ENCODE results near the gene RC3H1. TPM values are rescaled to one million over a fixed set of nuclear protein-coding genes. Genes with fewer than 3 reads are reported as not detected.
A peak's percentile ranks its signal among the peaks of the same experiment; 100 is the strongest.
"Not testable (repeated sequence)": the region's sequence is repeated elsewhere in the genome, so short reads cannot be mapped to it uniquely, and the experiment has no call there.

The RC3H1 gene
- total RNA-seq (2014; rRNA removed; shearing (Covaris generic); ENCODE audit: low replicate concordance): 13.2 and 52.9 TPM in 2 replicates

GRCh38 chr1:174022080-174022975, at the start of gene RC3H1:
Gene RC3H1, minus strand, starts transcription at chr1:174022357. Its CDS starts 29,372 bp downstream, at chr1:173992985.
- H3K27me3 ChIP-seq (ENCODE audit: low read length): no peaks in the 10 kb centered on the region
- H3K4me3 ChIP-seq (ENCODE audit: low read length): peak within 1 kb of the TSS; percentile 86

GRCh38 chr1:174070614-174071013, 48.5 kb upstream of the RC3H1 start:
- DNase-seq: no peak
- H3K4me2 ChIP-seq (ENCODE audit: low read depth, low read length, poor library complexity, severe bottlenecking): no peak overlapping the region
- H4K20me1 ChIP-seq (ENCODE audit: insufficient read depth, low read depth, low read length): no peaks in the 10 kb centered on the region
- H3K4me3 ChIP-seq (ENCODE audit: low read length): no peak overlapping the region
- peaks cover 4% of the 10 kb centered on the region; the same call in 1 of the 2 replicates for H3K4me1 ChIP-seq (ENCODE audit: low read length)
- no peaks in the 10 kb centered on the region for H3K27me3 ChIP-seq (ENCODE audit: low read length)
- no peaks in the 10 kb centered on the region for H3K36me3 ChIP-seq (ENCODE audit: insufficient read depth, low read length)
- no peaks in the 10 kb centered on the region for H3K9me2 ChIP-seq (replicated peaks; ENCODE audit: insufficient read depth, low read length)
- no peaks in the 10 kb centered on the region for H3K9me3 ChIP-seq (ENCODE audit: low read length)
- H3K27ac ChIP-seq (ENCODE audit: low read length): no peak overlapping the region
- H3K9ac ChIP-seq (ENCODE audit: low read length): no peak overlapping the region
- H3K79me2 ChIP-seq (ENCODE audit: low read length): no peaks in the 10 kb centered on the region
- no peak overlapping the region for H2AFZ ChIP-seq (ENCODE audit: low read length)

More at GRCh38 chr1:174022080-174022975, at the start of gene RC3H1:
- Histone ChIP-seq H3K4me1 (ENCODE audit: low read length) (peaks cover 48% of the 10 kb centered on the region), H3K27ac (ENCODE audit: low read length) (peak within 1 kb of the TSS; percentile 22; the same call in 1 of the 2 replicates), H3K79me2 (ENCODE audit: low read length) (peaks cover 48% of the 10 kb centered on the region), H4K20me1 (ENCODE audit: insufficient read depth, low read depth, low read length) (peaks cover 13% of the 10 kb centered on the region), H3K36me3 (ENCODE audit: insufficient read depth, low read length) (peaks cover 11% of the 10 kb centered on the region; the same call in 1 of the 2 replicates), H3K4me2 (ENCODE audit: low read depth, low read length, poor library complexity, severe bottlenecking) (peak within 1 kb of the TSS; percentile 100), H2AFZ (ENCODE audit: low read length) (peak within 1 kb of the TSS; percentile 93), H3K9me3 (ENCODE audit: low read length) (no peaks in the 10 kb centered on the region), H3K9me2 (replicated peaks; ENCODE audit: insufficient read depth, low read length) (no peaks in the 10 kb centered on the region), H3K9ac (ENCODE audit: low read length) (peak within 1 kb of the TSS; percentile 89)
- peak; percentile 97 for DNase-seq

- peaks cover 4% of the 10 kb centered on the region; the same call in 1 of the 2 replicates for H3K4me1 ChIP-seq (ENCODE audit: low read length)
- no peaks in the 10 kb centered on the region for H3K27me3 ChIP-seq (ENCODE audit: low read length)
- H3K79me2 ChIP-seq (ENCODE audit: low read length): no peaks in the 10 kb centered on the region
- H4K20me1 ChIP-seq (ENCODE audit: insufficient read depth, low read depth, low read length): no peaks in the 10 kb centered on the region
- H3K9ac ChIP-seq (ENCODE audit: low read length): no peak overlapping the region
- H3K36me3 ChIP-seq (ENCODE audit: insufficient read depth, low read length): no peaks in the 10 kb centered on the region
- no peaks in the 10 kb centered on the region for H3K9me2 ChIP-seq (replicated peaks; ENCODE audit: insufficient read depth, low read length)
- no peak for DNase-seq
- H2AFZ ChIP-seq (ENCODE audit: low read length): no peak overlapping the region
- no peak overlapping the region for H3K27ac ChIP-seq (ENCODE audit: low read length)
- no peak overlapping the region for H3K4me2 ChIP-seq (ENCODE audit: low read depth, low read length, poor library complexity, severe bottlenecking)
- no peaks in the 10 kb centered on the region for H3K9me3 ChIP-seq (ENCODE audit: low read length)
- H3K4me3 ChIP-seq (ENCODE audit: low read length): no peak overlapping the region
Measured at GRCh38 chr1:174068000-174068399, 45.8 kb upstream of the RC3H1 start.

GRCh38 chr1:174060090-174060489, 37.9 kb upstream of the RC3H1 start:
- Histone ChIP-seq H3K4me3 (ENCODE audit: low read length) (no peak overlapping the region), H3K9me2 (replicated peaks; ENCODE audit: insufficient read depth, low read length) (no peaks in the 10 kb centered on the region), H3K4me1 (ENCODE audit: low read length) (no peaks in the 10 kb centered on the region), H3K4me2 (ENCODE audit: low read depth, low read length, poor library complexity, severe bottlenecking) (no peak overlapping the region), H3K79me2 (ENCODE audit: low read length) (no peaks in the 10 kb centered on the region), H4K20me1 (ENCODE audit: insufficient read depth, low read depth, low read length) (no peaks in the 10 kb centered on the region), H2AFZ (ENCODE audit: low read length) (no peak overlapping the region), H3K9me3 (ENCODE audit: low read length) (no peaks in the 10 kb centered on the region), H3K27me3 (ENCODE audit: low read length) (no peaks in the 10 kb centered on the region), H3K36me3 (ENCODE audit: insufficient read depth, low read length) (no peaks in the 10 kb centered on the region), H3K27ac (ENCODE audit: low read length) (no peak overlapping the region), H3K9ac (ENCODE audit: low read length) (no peak overlapping the region)
- no peak for DNase-seq

- no peak overlapping the region for H2AFZ ChIP-seq (ENCODE audit: low read length)
- H3K4me3 ChIP-seq (ENCODE audit: low read length): no peak overlapping the region
- no peaks in the 10 kb centered on the region for H3K36me3 ChIP-seq (ENCODE audit: insufficient read depth, low read length)
- H3K79me2 ChIP-seq (ENCODE audit: low read length): no peaks in the 10 kb centered on the region
- H3K9me3 ChIP-seq (ENCODE audit: low read length): no peaks in the 10 kb centered on the region
- no peak overlapping the region for H3K4me2 ChIP-seq (ENCODE audit: low read depth, low read length, poor library complexity, severe bottlenecking)
- H3K9ac ChIP-seq (ENCODE audit: low read length): no peak overlapping the region
- no peaks in the 10 kb centered on the region for H3K27me3 ChIP-seq (ENCODE audit: low read length)
- H3K9me2 ChIP-seq (replicated peaks; ENCODE audit: insufficient read depth, low read length): no peaks in the 10 kb centered on the region
- H3K4me1 ChIP-seq (ENCODE audit: low read length): no peaks in the 10 kb centered on the region
- DNase-seq: no peak
- no peaks in the 10 kb centered on the region for H4K20me1 ChIP-seq (ENCODE audit: insufficient read depth, low read depth, low read length)
- H3K27ac ChIP-seq (ENCODE audit: low read length): no peak overlapping the region
Measured at GRCh38 chr1:174058624-174059023, 36.5 kb upstream of the RC3H1 start.

- not testable (repeated sequence) for H3K9me2 ChIP-seq (replicated peaks; ENCODE audit: insufficient read depth, low read length); DNase-seq; H3K4me2 ChIP-seq (ENCODE audit: low read depth, low read length, poor library complexity, severe bottlenecking); H4K20me1 ChIP-seq (ENCODE audit: insufficient read depth, low read depth, low read length); H3K4me3 ChIP-seq (ENCODE audit: low read length); H3K27me3 ChIP-seq (ENCODE audit: low read length); H3K79me2 ChIP-seq (ENCODE audit: low read length); H3K9me3 ChIP-seq (ENCODE audit: low read length); H3K36me3 ChIP-seq (ENCODE audit: insufficient read depth, low read length); H3K27ac ChIP-seq (ENCODE audit: low read length); H3K4me1 ChIP-seq (ENCODE audit: low read length); H3K9ac ChIP-seq (ENCODE audit: low read length); H2AFZ ChIP-seq (ENCODE audit: low read length)
Measured at GRCh38 chr1:174056609-174057008, 34.5 kb upstream of the RC3H1 start.

GRCh38 chr1:174055797-174056196, 33.6 kb upstream of the RC3H1 start:
- not testable (repeated sequence) for H3K27ac ChIP-seq (ENCODE audit: low read length); DNase-seq; H3K79me2 ChIP-seq (ENCODE audit: low read length); H3K9ac ChIP-seq (ENCODE audit: low read length); H3K9me2 ChIP-seq (replicated peaks; ENCODE audit: insufficient read depth, low read length); H3K4me2 ChIP-seq (ENCODE audit: low read depth, low read length, poor library complexity, severe bottlenecking); H3K4me1 ChIP-seq (ENCODE audit: low read length); H3K36me3 ChIP-seq (ENCODE audit: insufficient read depth, low read length); H3K9me3 ChIP-seq (ENCODE audit: low read length); H2AFZ ChIP-seq (ENCODE audit: low read length); H4K20me1 ChIP-seq (ENCODE audit: insufficient read depth, low read depth, low read length); H3K27me3 ChIP-seq (ENCODE audit: low read length); H3K4me3 ChIP-seq (ENCODE audit: low read length)

- H2AFZ ChIP-seq (ENCODE audit: low read length): no peak overlapping the region
- H3K9ac ChIP-seq (ENCODE audit: low read length): no peak overlapping the region
- no peaks in the 10 kb centered on the region for H4K20me1 ChIP-seq (ENCODE audit: insufficient read depth, low read depth, low read length)
- no peaks in the 10 kb centered on the region for H3K27me3 ChIP-seq (ENCODE audit: low read length)
- H3K36me3 ChIP-seq (ENCODE audit: insufficient read depth, low read length): no peaks in the 10 kb centered on the region
- DNase-seq: no peak
- H3K79me2 ChIP-seq (ENCODE audit: low read length): no peaks in the 10 kb centered on the region
- no peak overlapping the region for H3K4me2 ChIP-seq (ENCODE audit: low read depth, low read length, poor library complexity, severe bottlenecking)
- H3K9me3 ChIP-seq (ENCODE audit: low read length): no peaks in the 10 kb centered on the region
- H3K27ac ChIP-seq (ENCODE audit: low read length): no peak overlapping the region
- no peak overlapping the region for H3K4me3 ChIP-seq (ENCODE audit: low read length)
- no peaks in the 10 kb centered on the region for H3K9me2 ChIP-seq (replicated peaks; ENCODE audit: insufficient read depth, low read length)
- no peaks in the 10 kb centered on the region for H3K4me1 ChIP-seq (ENCODE audit: low read length)
Measured at GRCh38 chr1:174053826-174054225, 31.7 kb upstream of the RC3H1 start.
